ENCODE results near the gene AKAP3. TPM values are rescaled to one million over a fixed set of nuclear protein-coding genes. Genes with fewer than 3 reads are reported as not detected.

AKAP3 gene
- total RNA-seq, 1 experiment from 2014 or later, result 0.52 TPM

- no peak for DNase-seq (ENCODE audit: low read depth)
These were observed 45.4 kb downstream of the AKAP3 start for GRCh38 chr12:4603421-4603820.

DNA sequence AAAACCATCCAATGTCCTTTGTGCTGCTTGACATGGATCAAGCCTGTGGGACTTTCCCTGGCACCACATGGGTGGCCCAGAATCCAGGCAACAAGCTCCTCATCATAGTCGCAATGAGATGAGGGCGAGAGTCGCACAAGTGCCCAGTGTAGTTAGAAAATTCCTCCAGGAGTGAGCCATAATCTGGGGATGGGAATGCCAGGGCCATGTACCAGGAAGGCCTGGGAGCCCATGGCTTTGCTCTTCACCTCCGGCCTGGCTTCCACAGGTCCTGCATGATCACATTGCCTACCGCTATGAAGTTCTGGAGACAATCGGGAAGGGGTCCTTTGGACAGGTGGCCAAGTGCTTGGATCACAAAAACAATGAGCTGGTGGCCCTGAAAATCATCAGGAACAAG, 53.0 kb downstream of the AKAP3 start:
- DNase-seq (ENCODE audit: low read depth), result no peak

DNA sequence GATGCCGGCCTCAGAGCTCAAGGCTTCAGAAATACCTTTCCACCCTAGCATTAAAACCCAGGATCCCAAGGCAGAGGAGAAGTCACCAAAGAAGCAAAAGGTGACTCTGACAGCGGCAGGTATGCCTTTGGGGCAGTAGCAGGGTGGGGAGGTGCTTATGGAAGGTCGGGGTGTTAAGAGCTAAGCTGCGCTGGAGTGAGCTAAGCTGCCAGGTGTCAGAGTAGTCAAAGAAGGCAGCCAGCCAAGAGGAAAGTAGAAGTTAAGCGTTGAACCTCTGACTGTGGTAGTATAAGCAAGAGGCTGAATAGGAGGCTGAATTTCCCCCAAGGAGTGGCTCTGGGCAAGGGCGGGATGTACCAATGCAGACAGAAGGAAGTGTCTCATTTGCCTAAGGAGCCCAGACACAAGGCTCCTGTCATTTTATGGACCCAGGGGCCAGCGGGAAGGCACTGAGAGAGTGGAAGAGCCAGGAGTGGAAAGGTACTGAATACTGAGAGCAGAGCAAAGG, 57.6 kb downstream of the AKAP3 start:
- no peak for DNase-seq (ENCODE audit: low read depth)

- DNase-seq (ENCODE audit: low read depth), result no peak
These were observed 58.9 kb downstream of the AKAP3 start for GRCh38 chr12:4589941-4590340.

DNA sequence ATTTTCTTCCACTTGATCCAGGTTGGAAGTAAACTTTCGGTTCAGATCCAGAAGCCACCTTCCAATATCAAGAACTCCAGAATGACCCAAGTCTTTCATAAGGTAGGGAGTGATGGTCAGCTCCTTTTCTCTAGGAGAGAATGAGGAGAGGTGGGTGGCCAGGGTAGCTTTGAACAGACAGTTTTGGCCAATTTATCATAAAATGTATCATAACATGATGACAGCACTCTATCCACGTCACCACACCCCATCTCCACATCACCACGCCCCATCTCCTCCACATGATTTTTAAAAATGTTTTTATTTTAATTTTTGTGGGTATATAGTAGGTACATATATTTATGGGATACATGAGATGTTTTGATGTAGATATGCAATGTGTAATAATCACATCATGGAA, 59.9 kb downstream of the AKAP3 start:
- DNase-seq (ENCODE audit: low read depth), result no peak

DNA sequence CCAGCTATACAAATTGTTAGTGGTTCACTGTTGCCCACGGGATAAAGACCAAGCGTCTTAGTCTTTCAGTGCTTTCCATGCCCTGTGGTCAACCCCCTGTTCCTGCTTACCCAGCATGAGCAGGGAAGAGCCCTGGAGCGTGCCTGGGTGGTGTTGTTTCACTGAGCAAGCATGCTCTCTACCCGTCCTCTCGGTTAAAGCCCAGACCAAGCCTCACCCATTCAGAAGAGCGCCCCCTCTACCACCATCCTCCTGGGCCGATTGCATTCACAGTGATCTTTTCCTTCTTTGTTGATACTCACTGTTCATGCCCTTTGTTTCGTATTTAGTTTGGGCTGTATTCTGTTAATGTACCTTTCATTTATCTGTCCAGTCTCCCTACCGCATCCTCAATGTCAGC, 61.7 kb downstream of the AKAP3 start:
- DNase-seq (ENCODE audit: low read depth), result no peak

DNA sequence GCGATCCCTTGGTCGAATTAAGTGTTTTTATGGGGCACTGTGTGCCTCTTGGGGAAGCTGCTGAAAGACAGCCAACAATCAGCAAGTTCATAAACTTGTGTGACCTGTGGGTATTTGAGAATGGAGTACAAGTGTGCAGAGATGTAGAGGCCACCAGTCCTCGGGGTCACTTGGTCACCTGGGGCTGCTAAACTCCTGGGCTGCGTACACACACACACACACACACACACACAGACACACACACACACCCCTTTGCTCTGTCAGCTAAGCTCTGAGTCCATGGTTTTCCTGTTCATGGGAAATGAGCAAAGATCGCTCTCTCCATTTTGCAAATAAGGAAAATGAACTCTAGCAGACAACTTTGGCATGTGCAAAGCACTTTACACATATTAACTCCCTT, 62.4 kb downstream of the AKAP3 start:
- no peak for DNase-seq (ENCODE audit: low read depth)

DNA sequence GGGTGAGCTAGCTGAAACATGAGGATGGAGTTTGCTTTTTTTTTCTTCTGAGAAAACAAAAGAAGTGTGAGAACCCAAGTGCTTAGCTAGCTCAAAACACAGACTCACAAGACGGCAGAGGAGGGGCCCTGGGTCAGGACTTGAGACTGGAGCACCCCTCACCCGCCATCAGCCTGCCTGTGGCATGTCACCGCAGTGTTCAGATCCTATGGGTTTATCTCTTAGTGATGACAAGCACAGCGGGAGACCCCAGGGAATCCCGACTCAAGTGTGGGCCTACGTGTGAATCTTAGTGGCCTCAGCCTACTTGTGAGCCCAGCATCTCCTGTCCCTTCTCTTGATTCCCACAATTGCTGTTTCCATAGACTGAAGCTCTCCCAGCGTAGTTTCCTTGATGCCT, 64.0 kb downstream of the AKAP3 start:
- no peak for DNase-seq (ENCODE audit: low read depth)

GRCh38 chr12:4584281-4584680, 64.6 kb downstream of the AKAP3 start:
- no peak for DNase-seq (ENCODE audit: low read depth)

DNA sequence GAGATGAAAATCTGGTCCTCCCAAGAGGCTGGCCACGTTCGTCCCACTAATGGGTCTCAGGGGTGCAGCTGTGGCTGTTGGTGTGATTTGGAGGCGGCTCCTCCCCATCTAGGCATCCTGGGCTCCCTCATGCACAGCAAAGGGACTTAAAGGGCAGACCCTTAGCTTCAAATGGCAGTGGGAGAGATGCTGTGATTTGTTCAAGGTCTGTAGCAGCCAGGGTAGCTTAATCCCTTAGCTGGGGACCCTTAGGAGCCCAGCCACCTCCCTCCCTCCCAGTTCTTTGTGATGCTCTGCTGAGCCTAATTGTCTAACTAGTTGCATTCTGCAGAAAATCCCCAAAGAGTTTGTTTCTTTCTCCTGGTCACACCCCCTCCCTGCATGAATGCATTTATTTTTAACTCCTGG, 68.6 kb downstream of the AKAP3 start:
- DNase-seq (ENCODE audit: low read depth), result no peak

DNA sequence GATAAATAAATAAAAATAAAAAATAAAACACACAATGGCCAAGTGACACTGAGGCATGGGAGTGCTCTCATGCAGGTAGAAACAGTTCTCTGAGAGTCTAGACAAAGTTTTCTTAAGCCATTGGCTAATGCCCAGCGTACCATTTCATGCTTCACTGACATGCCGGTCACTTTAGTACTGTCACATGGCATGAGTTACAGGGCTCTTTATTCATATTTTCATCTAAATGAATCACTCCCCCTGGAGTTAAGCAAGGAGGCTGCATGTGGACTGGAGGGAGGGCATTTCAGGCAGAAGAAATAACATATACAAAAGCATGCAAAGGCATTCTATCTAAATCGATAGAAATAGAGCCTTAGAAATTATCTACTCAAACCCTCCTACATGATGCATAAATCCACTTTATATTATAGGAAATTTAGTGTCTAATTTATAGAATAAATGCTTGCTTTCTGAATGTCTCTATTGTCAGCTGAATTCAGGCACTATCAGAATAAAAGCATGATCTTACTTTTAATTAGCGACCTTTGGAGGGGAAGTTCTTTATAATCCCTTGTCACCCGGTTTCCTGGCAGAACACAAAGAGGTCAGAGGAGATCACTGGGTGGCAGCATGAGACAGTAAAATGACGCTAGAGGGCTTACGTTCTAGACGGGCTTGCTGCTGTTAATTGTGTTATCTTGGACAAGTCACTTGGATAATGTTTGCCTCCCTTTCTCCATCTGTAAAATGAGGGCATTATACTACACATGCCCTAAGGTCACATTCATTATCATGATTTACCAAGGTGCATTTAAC, 69.3 kb downstream of the AKAP3 start:
- peak; percentile 23 for DNase-seq (ENCODE audit: low read depth)

- DNase-seq (ENCODE audit: low read depth), result no peak
These were observed 76.2 kb downstream of the AKAP3 start for GRCh38 chr12:4572680-4573079.

- no peak for DNase-seq (ENCODE audit: low read depth)
These were observed 79.6 kb downstream of the AKAP3 start for GRCh38 chr12:4569261-4569660.

- no peak for DNase-seq (ENCODE audit: low read depth)
These were observed 81.6 kb downstream of the AKAP3 start for GRCh38 chr12:4567073-4567881.

GRCh38 chr12:4566474-4566873, 82.4 kb downstream of the AKAP3 start:
- no peak for DNase-seq (ENCODE audit: low read depth)

Other genes starting within 250 kb of the AKAP3 start
- not detected in 2 replicates for gene FGF6, start 203.2 kb downstream of the AKAP3 start, total RNA-seq (2014; rRNA removed)
- gene RAD51AP1, start 110.2 kb downstream of the AKAP3 start, total RNA-seq (2014; rRNA removed), result 34.6 and 49.9 TPM in 2 replicates
- gene DYRK4, start 86.8 kb downstream of the AKAP3 start, total RNA-seq (2014; rRNA removed), result 25.2 and 30.4 TPM in 2 replicates
- gene NDUFA9, start 63 bp upstream of the AKAP3 start, total RNA-seq (2014; rRNA removed), result 76.5 and 90.7 TPM in 2 replicates
- gene GALNT8, start 71.3 kb upstream of the AKAP3 start, total RNA-seq (2014; rRNA removed), result not detected in 2 replicates

Measured in LHCN-M2 (cell line).